ENCODE results near the gene USP44. TPM values are rescaled to one million over a fixed set of nuclear protein-coding genes. Genes with fewer than 3 reads are reported as not detected.

Gene USP44
- total and polyA plus RNA-seq, 10 of the 15 experiments (the other 5 are each of a cell fraction or from before 2014, with no cell fraction given), result 0.02 to 0.26 (median 0.12) TPM; not detected in 6

DNA sequence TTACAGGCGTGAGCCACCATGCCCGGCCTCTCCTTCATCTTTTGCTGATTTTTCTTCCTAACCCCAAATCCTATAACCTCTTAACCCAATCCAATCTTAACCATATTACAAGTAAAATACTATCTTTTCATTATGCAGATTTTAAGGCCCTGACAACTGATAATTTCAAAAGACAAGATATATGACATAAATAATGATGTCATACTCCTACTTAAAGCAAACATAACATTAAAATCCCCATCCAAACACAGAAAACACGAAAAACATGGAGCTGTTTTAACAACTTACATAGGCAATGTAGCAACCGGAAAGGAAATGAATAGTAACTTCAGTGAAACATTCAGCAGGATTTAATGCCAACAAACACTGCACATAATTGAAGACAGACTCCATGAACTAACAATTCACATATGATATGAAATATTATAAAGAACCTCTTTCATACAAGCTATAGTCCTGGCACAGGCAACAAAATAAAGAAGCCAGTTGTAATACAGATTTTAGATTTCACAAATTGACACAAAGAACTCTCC, 21.5 kb downstream of the USP44 start:
- ATAC-seq (no peak), FAIRE-seq (no peak), DNase-seq (ENCODE audit: low read depth, low spot score) (no peak)
- intact Hi-C loops (cut with micrococcal nuclease; ENCODE audit: unreplicated experiment), result loop anchor here (5.0 to 10.0 kb wide), 4 partner anchors 185 to 985 kb away; no protein-coding TSS in a partner anchor
- Histone ChIP-seq H3K79me2 (ENCODE audit: control insufficient read depth, insufficient read depth, low read length) (no peaks in the 10 kb centered on the region), H3K4me1 (ENCODE audit: control insufficient read depth, insufficient read depth, low read length) (no peaks in the 10 kb centered on the region), H3K9me3 (replicated peaks; ENCODE audit: control insufficient read depth, insufficient read depth, low read length) (no peaks in the 10 kb centered on the region), H3K27me3 (replicated peaks in 1 of 2; ENCODE audit: control insufficient read depth in 2 of 2, insufficient read depth in 2 of 2, low read length in 1 of 2) (no peaks in the 10 kb centered on the region; a peak in 1 of 4 replicates), H3K9ac (ENCODE audit: control insufficient read depth, insufficient read depth, low read length) (no peak overlapping the region), H3K36me3 (ENCODE audit: control insufficient read depth in 2 of 2, insufficient read depth in 2 of 2, low read length in 1 of 2) (no peaks in the 10 kb centered on the region), H2AFZ (ENCODE audit: control insufficient read depth, low read depth, low read length) (no peak overlapping the region), H4K20me1 (ENCODE audit: control insufficient read depth, insufficient read depth) (no peaks in the 10 kb centered on the region), H3K27ac (ENCODE audit: control insufficient read depth, insufficient read depth) (no peak overlapping the region), H3K4me2 (ENCODE audit: control insufficient read depth, insufficient read depth) (no peak overlapping the region), H3K4me3 (no peak overlapping the region)
- ChIA-PET CTCF (interaction anchor here (0.9 to 1.6 kb wide), 4 partner anchors 9 to 412 kb away, joined by 3 to 4 read pairs (median 4); no protein-coding TSS in a partner anchor), POLR2A (no interaction called here), SMC1A (ENCODE audit: uncharacterized antibody, unreplicated experiment) (interaction anchor here (0.7 kb wide), 1 partner anchor 413 kb away, joined by 4 read pairs; no protein-coding TSS in a partner anchor), RAD21 (ENCODE audit: unreplicated experiment) (no interaction called here)
- TF ChIP-seq ATF7 (IDR thresholded peaks at IDR 0.05; ENCODE audit: low read depth) (0 out of 2 replicates have a peak, but pooled peaks have one; percentile 38), MYB (IDR thresholded peaks at IDR 0.05; ENCODE audit: borderline replicate concordance, low read depth, low read length) (no peak)
- no TSS peak for BruUV-seq (replicated peaks)
- in situ Hi-C loops (cut with MboI), result no loop called here
- 53% methylated on average over 4 of the region's 4 CpGs for WGBS (ENCODE audit: insufficient coverage, insufficient replicate concordance, low lambda C conversion rate, missing lambda C conversion rate)

DNA sequence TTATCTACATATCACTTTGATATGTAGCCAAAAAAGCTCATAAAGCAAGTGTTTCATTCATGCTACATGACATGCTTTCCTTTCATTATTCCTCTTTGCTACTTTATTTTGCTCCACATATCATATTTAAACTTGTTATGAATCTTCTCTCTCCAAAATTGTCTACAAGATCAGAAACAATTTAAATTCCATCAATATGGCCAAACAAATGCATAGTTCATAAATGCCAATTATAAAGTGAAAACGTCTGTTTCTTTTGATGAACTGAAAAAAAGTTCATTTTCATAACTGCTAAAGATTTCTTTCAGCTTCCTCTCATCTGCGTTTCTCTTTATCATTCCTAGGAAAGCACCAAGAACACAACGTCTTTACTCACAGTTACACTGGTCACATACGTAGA, 22.8 kb downstream of the USP44 start:
- 13% methylated on average over 4 of the region's 4 CpGs for WGBS (ENCODE audit: insufficient coverage, insufficient replicate concordance, low lambda C conversion rate, missing lambda C conversion rate)
- ChIA-PET POLR2A (no interaction called here), RAD21 (ENCODE audit: unreplicated experiment) (no interaction called here), CTCF (interaction anchor here (1.0 kb wide), 1 partner anchor 306 kb away, joined by 3 read pairs; no protein-coding TSS in a partner anchor), SMC1A (ENCODE audit: uncharacterized antibody, unreplicated experiment) (interaction anchor here (0.8 kb wide), 1 partner anchor 411 kb away, joined by 3 read pairs; no protein-coding TSS in a partner anchor)
- H3K4me1 ChIP-seq (ENCODE audit: control insufficient read depth, insufficient read depth, low read length), result no peaks in the 10 kb centered on the region
- no peaks in the 10 kb centered on the region for H3K36me3 ChIP-seq (ENCODE audit: control insufficient read depth in 2 of 2, insufficient read depth in 2 of 2, low read length in 1 of 2)
- no peak overlapping the region for H3K27ac ChIP-seq (ENCODE audit: control insufficient read depth, insufficient read depth)
- no peak overlapping the region for H2AFZ ChIP-seq (ENCODE audit: control insufficient read depth, low read depth, low read length)
- H3K9me3 ChIP-seq (replicated peaks; ENCODE audit: control insufficient read depth, insufficient read depth, low read length), result no peaks in the 10 kb centered on the region
- FAIRE-seq, result no peak
- no peak overlapping the region for H3K9ac ChIP-seq (ENCODE audit: control insufficient read depth, insufficient read depth, low read length)
- H3K4me3 ChIP-seq, result no peak overlapping the region
- no peak overlapping the region for H3K4me2 ChIP-seq (ENCODE audit: control insufficient read depth, insufficient read depth)
- no peak for DNase-seq (ENCODE audit: low read depth, low spot score)
- intact Hi-C loops (cut with micrococcal nuclease; ENCODE audit: unreplicated experiment), result no loop called here
- ATAC-seq, result no peak
- H4K20me1 ChIP-seq (ENCODE audit: control insufficient read depth, insufficient read depth), result no peaks in the 10 kb centered on the region
- H3K79me2 ChIP-seq (ENCODE audit: control insufficient read depth, insufficient read depth, low read length), result no peaks in the 10 kb centered on the region
- no peaks in the 10 kb centered on the region; a peak in 1 of 4 replicates for H3K27me3 ChIP-seq (replicated peaks in 1 of 2; ENCODE audit: control insufficient read depth in 2 of 2, insufficient read depth in 2 of 2, low read length in 1 of 2)
- BruUV-seq (replicated peaks), result no TSS peak
- in situ Hi-C loops (cut with MboI), result no loop called here
- TF ChIP-seq ZBED1 (IDR thresholded peaks at IDR 0.05; ENCODE audit: borderline replicate concordance), result no peak
- no peak for TF ChIP-seq ZNF384 (IDR thresholded peaks at IDR 0.05; ENCODE audit: borderline replicate concordance, low read depth, low read length)
- TF ChIP-seq MTA3 (IDR thresholded peaks at IDR 0.05; ENCODE audit: borderline replicate concordance, low read length), result no peak
- TF ChIP-seq, protein P1, sequence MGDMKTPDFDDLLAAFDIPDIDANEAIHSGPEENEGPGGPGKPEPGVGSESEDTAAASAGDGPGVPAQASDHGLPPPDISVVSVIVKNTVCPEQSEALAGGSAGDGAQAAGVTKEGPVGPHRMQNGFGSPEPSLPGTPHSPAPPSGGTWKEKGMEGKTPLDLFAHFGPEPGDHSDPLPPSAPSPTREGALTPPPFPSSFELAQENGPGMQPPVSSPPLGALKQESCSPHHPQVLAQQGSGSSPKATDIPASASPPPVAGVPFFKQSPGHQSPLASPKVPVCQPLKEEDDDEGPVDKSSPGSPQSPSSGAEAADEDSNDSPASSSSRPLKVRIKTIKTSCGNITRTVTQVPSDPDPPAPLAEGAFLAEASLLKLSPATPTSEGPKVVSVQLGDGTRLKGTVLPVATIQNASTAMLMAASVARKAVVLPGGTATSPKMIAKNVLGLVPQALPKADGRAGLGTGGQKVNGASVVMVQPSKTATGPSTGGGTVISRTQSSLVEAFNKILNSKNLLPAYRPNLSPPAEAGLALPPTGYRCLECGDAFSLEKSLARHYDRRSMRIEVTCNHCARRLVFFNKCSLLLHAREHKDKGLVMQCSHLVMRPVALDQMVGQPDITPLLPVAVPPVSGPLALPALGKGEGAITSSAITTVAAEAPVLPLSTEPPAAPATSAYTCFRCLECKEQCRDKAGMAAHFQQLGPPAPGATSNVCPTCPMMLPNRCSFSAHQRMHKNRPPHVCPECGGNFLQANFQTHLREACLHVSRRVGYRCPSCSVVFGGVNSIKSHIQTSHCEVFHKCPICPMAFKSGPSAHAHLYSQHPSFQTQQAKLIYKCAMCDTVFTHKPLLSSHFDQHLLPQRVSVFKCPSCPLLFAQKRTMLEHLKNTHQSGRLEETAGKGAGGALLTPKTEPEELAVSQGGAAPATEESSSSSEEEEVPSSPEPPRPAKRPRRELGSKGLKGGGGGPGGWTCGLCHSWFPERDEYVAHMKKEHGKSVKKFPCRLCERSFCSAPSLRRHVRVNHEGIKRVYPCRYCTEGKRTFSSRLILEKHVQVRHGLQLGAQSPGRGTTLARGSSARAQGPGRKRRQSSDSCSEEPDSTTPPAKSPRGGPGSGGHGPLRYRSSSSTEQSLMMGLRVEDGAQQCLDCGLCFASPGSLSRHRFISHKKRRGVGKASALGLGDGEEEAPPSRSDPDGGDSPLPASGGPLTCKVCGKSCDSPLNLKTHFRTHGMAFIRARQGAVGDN (IDR thresholded peaks at IDR 0.05), result no peak
- TF ChIP-seq BMI1 (IDR thresholded peaks at IDR 0.05; ENCODE audit: borderline replicate concordance), result no peak
- no peak for TF ChIP-seq HDGF (IDR thresholded peaks at IDR 0.05)
- TF ChIP-seq CBX5 (IDR thresholded peaks at IDR 0.05; ENCODE audit: low read depth), result no peak
- no peak for TF ChIP-seq STAT1 (conservative IDR thresholded peaks at IDR 0.05)
- TF ChIP-seq, protein P2, sequence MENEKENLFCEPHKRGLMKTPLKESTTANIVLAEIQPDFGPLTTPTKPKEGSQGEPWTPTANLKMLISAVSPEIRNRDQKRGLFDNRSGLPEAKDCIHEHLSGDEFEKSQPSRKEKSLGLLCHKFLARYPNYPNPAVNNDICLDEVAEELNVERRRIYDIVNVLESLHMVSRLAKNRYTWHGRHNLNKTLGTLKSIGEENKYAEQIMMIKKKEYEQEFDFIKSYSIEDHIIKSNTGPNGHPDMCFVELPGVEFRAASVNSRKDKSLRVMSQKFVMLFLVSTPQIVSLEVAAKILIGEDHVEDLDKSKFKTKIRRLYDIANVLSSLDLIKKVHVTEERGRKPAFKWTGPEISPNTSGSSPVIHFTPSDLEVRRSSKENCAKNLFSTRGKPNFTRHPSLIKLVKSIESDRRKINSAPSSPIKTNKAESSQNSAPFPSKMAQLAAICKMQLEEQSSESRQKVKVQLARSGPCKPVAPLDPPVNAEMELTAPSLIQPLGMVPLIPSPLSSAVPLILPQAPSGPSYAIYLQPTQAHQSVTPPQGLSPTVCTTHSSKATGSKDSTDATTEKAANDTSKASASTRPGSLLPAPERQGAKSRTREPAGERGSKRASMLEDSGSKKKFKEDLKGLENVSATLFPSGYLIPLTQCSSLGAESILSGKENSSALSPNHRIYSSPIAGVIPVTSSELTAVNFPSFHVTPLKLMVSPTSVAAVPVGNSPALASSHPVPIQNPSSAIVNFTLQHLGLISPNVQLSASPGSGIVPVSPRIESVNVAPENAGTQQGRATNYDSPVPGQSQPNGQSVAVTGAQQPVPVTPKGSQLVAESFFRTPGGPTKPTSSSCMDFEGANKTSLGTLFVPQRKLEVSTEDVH (IDR thresholded peaks at IDR 0.05; ENCODE audit: low read depth, partially characterized antibody), result no peak
- no peak for TF ChIP-seq ATF7 (IDR thresholded peaks at IDR 0.05; ENCODE audit: low read depth)

All from GM12878 (cell line).